ENCODE results near the gene CSF3R.

CSF3R gene

DNA sequence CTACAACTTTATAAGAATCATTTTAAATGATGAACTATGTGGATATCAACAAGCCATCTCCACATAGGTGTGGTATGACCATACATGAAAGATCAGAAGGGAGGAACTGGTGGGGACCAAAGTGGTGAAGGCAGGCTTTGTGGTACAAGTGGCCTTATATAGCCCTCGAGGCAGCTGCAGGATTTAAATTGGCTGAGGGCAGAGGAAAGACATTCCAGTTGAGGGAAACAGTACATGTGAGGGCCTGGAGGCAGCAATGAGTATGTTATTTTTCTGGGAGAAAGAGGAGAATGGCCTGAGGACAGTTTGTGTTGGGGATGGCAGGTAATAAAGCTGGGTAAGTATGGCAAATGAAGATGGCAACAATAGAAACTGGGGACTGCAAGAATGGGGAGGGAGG, 49.6 kb downstream of the CSF3R start:
- Histone ChIP-seq H4K91ac (ENCODE audit: low read length) (no peak overlapping the region), H2BK15ac (ENCODE audit: low read depth, poor library complexity, severe bottlenecking) (no peak overlapping the region)
- 83% methylated on average over 1 of the region's 1 CpG for WGBS

GRCh38 chr1:36432616-36433015, 50.1 kb downstream of the CSF3R start:
- no peak overlapping the region for H2BK15ac ChIP-seq (ENCODE audit: low read depth, poor library complexity, severe bottlenecking)
- H3K36me3 ChIP-seq (ENCODE audit: control insufficient read depth in 1 of 2, insufficient read depth in 2 of 2, low read depth in 1 of 2, low read length in 2 of 2) = peaks cover 9 to 47% of the 10 kb centered on the region in 2 experiments
- no peak overlapping the region for H3K4me3 ChIP-seq (ENCODE audit: insufficient read depth in 1 of 2, low read depth in 1 of 2, low read length in 2 of 2)
- no peak overlapping the region for H2AK5ac ChIP-seq (ENCODE audit: low read length, severe bottlenecking)
- no peak overlapping the region for H4K8ac ChIP-seq (ENCODE audit: low read length)
- no peak overlapping the region for H4K91ac ChIP-seq (ENCODE audit: low read length)
- no peak overlapping the region for H3K14ac ChIP-seq (ENCODE audit: low read length in 2 of 2)
- no peak for DNase-seq
- peaks cover 11% of the 10 kb centered on the region for H3K4me1 ChIP-seq (ENCODE audit: control insufficient read depth, insufficient read depth, low read depth, low read length)
- no peaks in the 10 kb centered on the region for H3K9me3 ChIP-seq (ENCODE audit: control insufficient read depth, low read length)
- H2BK5ac ChIP-seq (ENCODE audit: low read depth, low read length, poor library complexity, severe bottlenecking) = no peak overlapping the region
- peak overlapping the region; percentile 53 for H3K4me2 ChIP-seq (ENCODE audit: low read length, poor library complexity, severe bottlenecking)
- no peak overlapping the region for H3K23ac ChIP-seq (ENCODE audit: low read length in 2 of 2)
- peaks cover under 1% of the 10 kb centered on the region for H3K79me1 ChIP-seq (replicated peaks; ENCODE audit: low read length, poor library complexity, severe bottlenecking)
- no peak overlapping the region for H3K4ac ChIP-seq (ENCODE audit: low read depth in 1 of 2, low read length in 2 of 2)
- H3K27ac ChIP-seq (ENCODE audit: low read length, poor library complexity, severe bottlenecking) = peak overlapping the region; percentile 43
- H3K27me3 ChIP-seq (ENCODE audit: control insufficient read depth in 1 of 2, insufficient read depth in 1 of 2, low read length in 2 of 2) = no peaks in the 10 kb centered on the region
- 100% methylated on average over 3 of the region's 4 CpGs for WGBS
- H2BK12ac ChIP-seq (ENCODE audit: low read length in 2 of 2) = no peak overlapping the region
- H3K9ac ChIP-seq (ENCODE audit: low read length) = no peak overlapping the region
- H2AFZ ChIP-seq (ENCODE audit: low read depth, low read length) = no peak overlapping the region
- H2BK120ac ChIP-seq (ENCODE audit: low read depth, low read length) = no peak overlapping the region
- no peak overlapping the region for H3K18ac ChIP-seq (ENCODE audit: low read depth in 1 of 2, low read length in 2 of 2)

More for the DNA sequence above, 49.6 kb downstream of the CSF3R start:
- Histone ChIP-seq H3K23ac (ENCODE audit: low read length in 2 of 2) (no peak overlapping the region), H3K27me3 (ENCODE audit: control insufficient read depth in 1 of 2, insufficient read depth in 1 of 2, low read length in 2 of 2) (no peaks in the 10 kb centered on the region), H3K4me3 (ENCODE audit: insufficient read depth in 1 of 2, low read depth in 1 of 2, low read length in 2 of 2) (no peak overlapping the region), H2BK120ac (ENCODE audit: low read depth, low read length) (no peak overlapping the region), H2BK12ac (ENCODE audit: low read length in 2 of 2) (no peak overlapping the region), H3K27ac (ENCODE audit: low read length, poor library complexity, severe bottlenecking) (peak overlapping the region; percentile 43), H3K9me3 (ENCODE audit: control insufficient read depth, low read length) (no peaks in the 10 kb centered on the region), H2BK5ac (ENCODE audit: low read depth, low read length, poor library complexity, severe bottlenecking) (no peak overlapping the region), H3K14ac (ENCODE audit: low read length in 2 of 2) (no peak overlapping the region), H3K36me3 (ENCODE audit: control insufficient read depth in 1 of 2, insufficient read depth in 2 of 2, low read depth in 1 of 2, low read length in 2 of 2) (peaks cover 9 to 49% of the 10 kb centered on the region in 2 experiments), H3K9ac (ENCODE audit: low read length) (no peak overlapping the region), H3K4me1 (ENCODE audit: control insufficient read depth, insufficient read depth, low read depth, low read length) (peaks cover 11% of the 10 kb centered on the region), H3K4ac (ENCODE audit: low read depth in 1 of 2, low read length in 2 of 2) (no peak overlapping the region), H2AK5ac (ENCODE audit: low read length, severe bottlenecking) (peak overlapping the region; percentile 82), H3K79me1 (replicated peaks; ENCODE audit: low read length, poor library complexity, severe bottlenecking) (peaks cover 1% of the 10 kb centered on the region), H3K4me2 (ENCODE audit: low read length, poor library complexity, severe bottlenecking) (no peak overlapping the region), H4K8ac (ENCODE audit: low read length) (no peak overlapping the region), H3K18ac (ENCODE audit: low read depth in 1 of 2, low read length in 2 of 2) (no peak overlapping the region), H2AFZ (ENCODE audit: low read depth, low read length) (no peak overlapping the region)
- no peak for DNase-seq

GRCh38 chr1:36425791-36426190, 56.9 kb downstream of the CSF3R start:
- WGBS = 79% methylated on average over 4 of the region's 4 CpGs
- Histone ChIP-seq H2BK12ac (ENCODE audit: low read length in 2 of 2) (no peak overlapping the region), H3K23ac (ENCODE audit: low read length in 2 of 2) (no peak overlapping the region)

DNA sequence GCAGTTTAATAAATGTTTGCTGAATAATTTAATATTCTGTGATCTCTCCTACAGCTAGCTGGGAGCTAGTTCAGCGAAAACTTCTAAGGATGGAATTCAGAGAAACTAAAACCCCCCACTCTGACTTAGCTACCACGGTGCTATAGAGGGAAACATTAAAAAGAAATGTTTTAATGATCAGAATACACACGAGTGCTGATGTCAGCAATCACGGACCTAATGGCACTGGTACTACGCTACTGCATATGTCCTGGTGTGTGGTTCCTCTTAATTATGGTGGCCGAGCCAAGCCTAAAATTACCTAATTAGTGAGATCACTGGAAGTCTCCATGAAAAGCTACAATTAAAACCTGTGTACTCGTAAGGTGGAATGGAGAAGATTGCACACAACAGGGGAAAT, 61.1 kb downstream of the CSF3R start:
- H3K4me2 ChIP-seq (ENCODE audit: low read length, poor library complexity, severe bottlenecking) = no peak overlapping the region
- H3K27me3 ChIP-seq (ENCODE audit: control insufficient read depth in 1 of 2, insufficient read depth in 1 of 2, low read length in 2 of 2) = no peaks in the 10 kb centered on the region
- no peak overlapping the region for H3K4me3 ChIP-seq (ENCODE audit: insufficient read depth in 1 of 2, low read depth in 1 of 2, low read length in 2 of 2)
- no peak overlapping the region for H2AK5ac ChIP-seq (ENCODE audit: low read length, severe bottlenecking)
- H2BK15ac ChIP-seq (ENCODE audit: low read depth, poor library complexity, severe bottlenecking) = no peak overlapping the region
- no peak overlapping the region for H4K8ac ChIP-seq (ENCODE audit: low read length)
- no peaks in the 10 kb centered on the region for H3K9me3 ChIP-seq (ENCODE audit: control insufficient read depth, low read length)
- H3K4ac ChIP-seq (ENCODE audit: low read depth in 1 of 2, low read length in 2 of 2) = no peak overlapping the region
- peaks cover 2% of the 10 kb centered on the region for H3K4me1 ChIP-seq (ENCODE audit: control insufficient read depth, insufficient read depth, low read depth, low read length)
- H3K79me1 ChIP-seq (replicated peaks; ENCODE audit: low read length, poor library complexity, severe bottlenecking) = peaks cover 3% of the 10 kb centered on the region
- no peak overlapping the region for H3K27ac ChIP-seq (ENCODE audit: low read length, poor library complexity, severe bottlenecking)
- H3K23ac ChIP-seq (ENCODE audit: low read length in 2 of 2) = no peak overlapping the region
- WGBS = 94% methylated on average over 6 of the region's 7 CpGs
- no peak overlapping the region for H3K9ac ChIP-seq (ENCODE audit: low read length)
- H2BK5ac ChIP-seq (ENCODE audit: low read depth, low read length, poor library complexity, severe bottlenecking) = no peak overlapping the region
- no peak overlapping the region for H2BK12ac ChIP-seq (ENCODE audit: low read length in 2 of 2)
- H3K18ac ChIP-seq (ENCODE audit: low read depth in 1 of 2, low read length in 2 of 2) = no peak overlapping the region
- H3K36me3 ChIP-seq (ENCODE audit: control insufficient read depth in 1 of 2, insufficient read depth in 2 of 2, low read depth in 1 of 2, low read length in 2 of 2) = peaks cover 16 to 46% of the 10 kb centered on the region in 2 experiments
- H2AFZ ChIP-seq (ENCODE audit: low read depth, low read length) = no peak overlapping the region
- H2BK120ac ChIP-seq (ENCODE audit: low read depth, low read length) = no peak overlapping the region
- H4K91ac ChIP-seq (ENCODE audit: low read length) = no peak overlapping the region
- no peak overlapping the region for H3K14ac ChIP-seq (ENCODE audit: low read length in 2 of 2)
- no peak for DNase-seq

More at GRCh38 chr1:36425791-36426190, 56.9 kb downstream of the CSF3R start:
- H2BK5ac ChIP-seq (ENCODE audit: low read depth, low read length, poor library complexity, severe bottlenecking) = no peak overlapping the region
- H3K4ac ChIP-seq (ENCODE audit: low read depth in 1 of 2, low read length in 2 of 2) = no peak overlapping the region
- H3K36me3 ChIP-seq (ENCODE audit: control insufficient read depth in 1 of 2, insufficient read depth in 2 of 2, low read depth in 1 of 2, low read length in 2 of 2) = peaks cover 13 to 39% of the 10 kb centered on the region in 2 experiments
- H4K91ac ChIP-seq (ENCODE audit: low read length) = no peak overlapping the region
- no peak overlapping the region for H3K4me2 ChIP-seq (ENCODE audit: low read length, poor library complexity, severe bottlenecking)
- no peak overlapping the region for H3K14ac ChIP-seq (ENCODE audit: low read length in 2 of 2)
- no peak for DNase-seq
- no peaks in the 10 kb centered on the region for H3K4me1 ChIP-seq (ENCODE audit: control insufficient read depth, insufficient read depth, low read depth, low read length)
- no peak overlapping the region for H3K27ac ChIP-seq (ENCODE audit: low read length, poor library complexity, severe bottlenecking)
- H3K18ac ChIP-seq (ENCODE audit: low read depth in 1 of 2, low read length in 2 of 2) = no peak overlapping the region
- H2AK5ac ChIP-seq (ENCODE audit: low read length, severe bottlenecking) = no peak overlapping the region
- peaks cover 3% of the 10 kb centered on the region for H3K79me1 ChIP-seq (replicated peaks; ENCODE audit: low read length, poor library complexity, severe bottlenecking)
- no peak overlapping the region for H2BK15ac ChIP-seq (ENCODE audit: low read depth, poor library complexity, severe bottlenecking)
- H3K9ac ChIP-seq (ENCODE audit: low read length) = no peak overlapping the region
- H3K9me3 ChIP-seq (ENCODE audit: control insufficient read depth, low read length) = no peaks in the 10 kb centered on the region
- no peaks in the 10 kb centered on the region for H3K27me3 ChIP-seq (ENCODE audit: control insufficient read depth in 1 of 2, insufficient read depth in 1 of 2, low read length in 2 of 2)
- H2BK120ac ChIP-seq (ENCODE audit: low read depth, low read length) = no peak overlapping the region
- no peak overlapping the region for H4K8ac ChIP-seq (ENCODE audit: low read length)
- H2AFZ ChIP-seq (ENCODE audit: low read depth, low read length) = no peak overlapping the region
- no peak overlapping the region for H3K4me3 ChIP-seq (ENCODE audit: insufficient read depth in 1 of 2, low read depth in 1 of 2, low read length in 2 of 2)

All from mesenchymal stem cell (in vitro differentiated cells and primary cell).